BLaER1 treated with 17β-estradiol and CSF1 and Interleukin-3, amounts not matched to agents 10 nM and 100 nM (cell line): Measurements from ENCODE around the gene SRD5A2.

Source experiments
- H3K27ac ChIP-seq, 11 experiments: shearing (Covaris generic); formaldehyde crosslinking; 2 replicates each; pipeline ENCODE4 v1.8.1; 2022
- H3K27me3 ChIP-seq, 11 experiments: shearing (Covaris generic); formaldehyde crosslinking; 2 replicates each; pipeline ENCODE4 v1.8.1; 2022
- H3K36me3 ChIP-seq, 11 experiments: shearing (Covaris generic); formaldehyde crosslinking; 2 replicates each; pipeline ENCODE4 v1.8.1; 2022
- H3K4me1 ChIP-seq, 10 experiments: shearing (Covaris generic); formaldehyde crosslinking; 2 replicates each; pipeline ENCODE4 v1.8.1; 2022
- H3K4me2 ChIP-seq, 11 experiments: shearing (Covaris generic); formaldehyde crosslinking; 2 replicates each; pipeline ENCODE4 v1.8.1; 2022
- H3K4me3 ChIP-seq, 10 experiments: shearing (Covaris generic); formaldehyde crosslinking; 2 replicates each; pipeline ENCODE4 v1.8.1; 2022
- H3K9ac ChIP-seq, 11 experiments: shearing (Covaris generic); formaldehyde crosslinking; 2 replicates each; pipeline ENCODE4 v1.8.1; 2022
- H3K9me3 ChIP-seq, 11 experiments: shearing (Covaris generic); formaldehyde crosslinking; replicated peaks in 1 of 11; 2 replicates each; pipeline ENCODE4 v1.8.1; 2022
- H4K20me1 ChIP-seq, 11 experiments: shearing (Covaris generic); formaldehyde crosslinking; 2 replicates each; pipeline ENCODE4 v1.8.1; 2022
- Cebpa-rat ChIP-seq, 11 experiments: shearing (Covaris generic); IDR thresholded peaks; 2 replicates each; pipeline ENCODE4 v1.8.1; 2022

The SRD5A2 gene

GRCh38 chr2:31580321-31581117 lies at the start of gene SRD5A2:
TSS of gene SRD5A2 (minus strand) at chr2:31580938. CDS start at chr2:31580900, 38 bp downstream.
- no peak within 1 kb of the TSS for H3K9ac ChIP-seq
- H3K36me3 ChIP-seq = no peaks in the 10 kb centered on the region
- no peak within 1 kb of the TSS for H3K4me3 ChIP-seq
- H3K4me1 ChIP-seq = no peaks in the 10 kb centered on the region
- H3K4me2 ChIP-seq = no peak within 1 kb of the TSS
- no peak for TF ChIP-seq Cebpa-rat (IDR thresholded peaks at IDR 0.05)
- H4K20me1 ChIP-seq = no peaks in the 10 kb centered on the region
- H3K27ac ChIP-seq = no peak within 1 kb of the TSS
- H3K9me3 ChIP-seq = peaks cover 22 to 34% (median 29%) of the 10 kb centered on the region in 11 experiments
- H3K27me3 ChIP-seq = no peaks in the 10 kb centered on the region

GRCh38 chr2:31606509-31606908 lies 25.8 kb upstream of the SRD5A2 start:
- no peak overlapping the region for H3K9ac ChIP-seq
- H3K36me3 ChIP-seq = no peaks in the 10 kb centered on the region
- H3K27me3 ChIP-seq = no peaks in the 10 kb centered on the region
- no peak overlapping the region for H3K4me2 ChIP-seq
- no peaks in the 10 kb centered on the region for H4K20me1 ChIP-seq
- H3K27ac ChIP-seq = no peak overlapping the region
- H3K9me3 ChIP-seq = peaks cover 36 to 61% (median 45%) of the 10 kb centered on the region in 11 experiments
- H3K4me3 ChIP-seq = no peak overlapping the region
- TF ChIP-seq Cebpa-rat (IDR thresholded peaks at IDR 0.05) = no peak
- H3K4me1 ChIP-seq = no peaks in the 10 kb centered on the region

GRCh38 chr2:31598694-31599093 lies 18.0 kb upstream of the SRD5A2 start:
- TF ChIP-seq Cebpa-rat (IDR thresholded peaks at IDR 0.05) = no peak
- no peaks in the 10 kb centered on the region for H4K20me1 ChIP-seq

GRCh38 chr2:31586230-31586629 lies 5.5 kb upstream of the SRD5A2 start:
- TF ChIP-seq Cebpa-rat (IDR thresholded peaks at IDR 0.05) = no peak
- no peaks in the 10 kb centered on the region for H3K36me3 ChIP-seq
- H3K4me2 ChIP-seq = no peak overlapping the region
- H3K9ac ChIP-seq = no peak overlapping the region
- H3K27me3 ChIP-seq = no peaks in the 10 kb centered on the region
- H4K20me1 ChIP-seq = no peaks in the 10 kb centered on the region
- H3K4me1 ChIP-seq = no peaks in the 10 kb centered on the region
- no peak overlapping the region for H3K27ac ChIP-seq
- no peak overlapping the region for H3K4me3 ChIP-seq
- peaks cover 8 to 18% (median 13%) of the 10 kb centered on the region in 11 experiments; a peak in 21 of 22 replicates for H3K9me3 ChIP-seq

More at GRCh38 chr2:31598694-31599093, 18.0 kb upstream of the SRD5A2 start:
- Histone ChIP-seq H3K4me3 (no peak overlapping the region), H3K4me1 (no peaks in the 10 kb centered on the region), H3K9me3 (peaks cover 36 to 86% (median 49%) of the 10 kb centered on the region in 11 experiments), H3K27ac (no peak overlapping the region), H3K9ac (no peak overlapping the region), H3K4me2 (no peak overlapping the region), H3K27me3 (no peaks in the 10 kb centered on the region), H3K36me3 (no peaks in the 10 kb centered on the region)

- Histone ChIP-seq H3K27me3 (no peaks in the 10 kb centered on the region), H3K36me3 (no peaks in the 10 kb centered on the region), H3K4me1 (no peaks in the 10 kb centered on the region), H3K27ac (no peak overlapping the region), H3K4me2 (no peak overlapping the region), H3K9me3 (peaks cover 22 to 33% (median 28%) of the 10 kb centered on the region in 11 experiments), H4K20me1 (no peaks in the 10 kb centered on the region), H3K4me3 (no peak overlapping the region), H3K9ac (no peak overlapping the region)
- no peak for TF ChIP-seq Cebpa-rat (IDR thresholded peaks at IDR 0.05)
Measured at GRCh38 chr2:31581124-31581795, 522 bp upstream of the SRD5A2 start.

GRCh38 chr2:31579996-31580320 lies 780 bp downstream of the SRD5A2 start:
- H3K36me3 ChIP-seq = no peaks in the 10 kb centered on the region
- no peak overlapping the region for H3K27ac ChIP-seq
- H3K9me3 ChIP-seq = peaks cover 22 to 38% (median 29%) of the 10 kb centered on the region in 11 experiments
- no peak for TF ChIP-seq Cebpa-rat (IDR thresholded peaks at IDR 0.05)
- no peaks in the 10 kb centered on the region for H3K27me3 ChIP-seq
- H4K20me1 ChIP-seq = no peaks in the 10 kb centered on the region
- no peaks in the 10 kb centered on the region for H3K4me1 ChIP-seq
- no peak overlapping the region for H3K4me2 ChIP-seq
- H3K4me3 ChIP-seq = no peak overlapping the region
- no peak overlapping the region for H3K9ac ChIP-seq

- Histone ChIP-seq H3K27me3 (no peaks in the 10 kb centered on the region), H3K4me3 (no peak overlapping the region), H3K4me1 (no peaks in the 10 kb centered on the region), H3K36me3 (no peaks in the 10 kb centered on the region), H3K27ac (no peak overlapping the region), H4K20me1 (no peaks in the 10 kb centered on the region), H3K9me3 (peaks cover 22 to 38% (median 29%) of the 10 kb centered on the region in 11 experiments), H3K9ac (no peak overlapping the region), H3K4me2 (no peak overlapping the region)
- no peak for TF ChIP-seq Cebpa-rat (IDR thresholded peaks at IDR 0.05)
Measured at GRCh38 chr2:31578316-31578715, 2.4 kb downstream of the SRD5A2 start.

GRCh38 chr2:31577143-31577542 lies 3.6 kb downstream of the SRD5A2 start:
- no peak overlapping the region for H3K9ac ChIP-seq
- H3K9me3 ChIP-seq = peaks cover 19 to 32% (median 26%) of the 10 kb centered on the region in 11 experiments
- no peak for TF ChIP-seq Cebpa-rat (IDR thresholded peaks at IDR 0.05)
- no peak overlapping the region for H3K4me3 ChIP-seq
- no peaks in the 10 kb centered on the region for H3K4me1 ChIP-seq
- no peaks in the 10 kb centered on the region for H3K36me3 ChIP-seq
- H4K20me1 ChIP-seq = no peaks in the 10 kb centered on the region
- no peak overlapping the region for H3K4me2 ChIP-seq
- no peak overlapping the region for H3K27ac ChIP-seq
- H3K27me3 ChIP-seq = no peaks in the 10 kb centered on the region

GRCh38 chr2:31568585-31569201 lies 12.0 kb downstream of the SRD5A2 start:
- Histone ChIP-seq H3K9me3 (peaks cover 4 to 19% (median 11%) of the 10 kb centered on the region in 11 experiments; a peak in 15 of 22 replicates), H3K4me3 (no peak overlapping the region), H3K4me2 (no peak overlapping the region), H4K20me1 (no peaks in the 10 kb centered on the region), H3K27me3 (no peaks in the 10 kb centered on the region), H3K27ac (no peak overlapping the region), H3K4me1 (no peaks in the 10 kb centered on the region), H3K9ac (no peak overlapping the region), H3K36me3 (no peaks in the 10 kb centered on the region)
- TF ChIP-seq Cebpa-rat (IDR thresholded peaks at IDR 0.05) = no peak
